Colonic mucosa (tissue), 4 donors: Measurements from ENCODE around the gene SEL1L2. TPM values are rescaled to one million over a fixed set of nuclear protein-coding genes. Genes with fewer than 3 reads are reported as not detected.

Source experiments
- DNase-seq: peaks from one replicate; pipeline ENCODE4 v3.0.0-alpha.2; 2020
- H3K27ac ChIP-seq: fragments of 200-600 bp; one replicate; pipeline ENCODE4 v1.8.0; 2021
- H3K27me3 ChIP-seq: fragments of 200-600 bp; one replicate; pipeline ENCODE4 v1.8.0; 2021
- H3K36me3 ChIP-seq: fragments of 200-600 bp; one replicate; pipeline ENCODE4 v1.8.0; 2021
- H3K4me1 ChIP-seq: fragments of 200-600 bp; one replicate; pipeline ENCODE4 v1.8.0; 2021; ENCODE audit warnings: mild to moderate bottlenecking
- H3K4me3 ChIP-seq: fragments of 200-600 bp; one replicate; pipeline ENCODE4 v1.8.0; 2021
- H3K9ac ChIP-seq, 2 donors: one replicate each; pipeline ENCODE4 v1.7.0; 2013; ENCODE audit warnings: control low read depth in 2 of 2, low read depth in 2 of 2, low read length in 2 of 2
- H3K9me3 ChIP-seq: fragments of 200-600 bp; one replicate; pipeline ENCODE4 v1.8.0; 2021
- intact Hi-C: fragments of 100-400 bp; cut with DNase I; formaldehyde crosslinking; loops from one replicate; pipeline ENCODE4 v1.14.1; 2022
- total RNA-seq, 2 donors: library from RNA; stranded (reverse); fragmentation: NEBNext Ultra II Directional in 1 of 2; extraction: Animal tissue kit (Norgen Biotek cat#: 25700) in 1 of 2; gene quantifications; one replicate each; pipeline ENCODE4 v1.2.1, GENCODE V29; 2021
- TF ChIP-seq, protein P1 (sequence below): fragments of 200-600 bp; IDR thresholded peaks from one replicate; pipeline ENCODE4 v1.8.0; 2022; ENCODE audit warnings: antibody characterized with exemption, mild to moderate bottlenecking
- donor health status: healthy.
- donor health status: DM: no; HTN: no; CAD: no.
- donor health status: DM: no; HTN: no; CAD: no.

The SEL1L2 gene
- total RNA-seq, 2 donors from 2014 or later = not detected

DNA sequence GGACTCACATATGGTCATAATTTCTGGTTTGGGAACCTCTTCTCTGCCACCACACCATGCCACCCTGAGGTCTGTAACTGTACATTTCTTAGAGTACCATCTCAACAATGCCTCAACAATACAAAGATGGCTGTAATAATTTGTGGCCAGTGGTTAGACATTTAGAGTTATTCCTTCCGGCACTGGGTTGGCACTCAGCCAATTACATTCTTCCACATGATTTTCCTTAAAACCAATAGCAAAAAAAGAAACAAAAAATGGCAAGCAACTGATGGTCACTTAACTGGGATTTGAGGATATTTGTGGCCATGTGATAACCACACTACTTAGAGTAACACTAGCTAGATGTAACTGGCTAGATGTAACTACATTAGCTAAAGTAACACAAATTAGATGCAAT is 79.9 kb downstream of the SEL1L2 start:
- Histone ChIP-seq H3K27ac (no peak overlapping the region), H3K27me3 (no peaks in the 10 kb centered on the region), H3K4me3 (no peak overlapping the region), H3K9me3 (no peaks in the 10 kb centered on the region), H3K36me3 (no peaks in the 10 kb centered on the region), H3K9ac (no peak overlapping the region), H3K4me1 (no peaks in the 10 kb centered on the region)
- TF ChIP-seq, protein P1, sequence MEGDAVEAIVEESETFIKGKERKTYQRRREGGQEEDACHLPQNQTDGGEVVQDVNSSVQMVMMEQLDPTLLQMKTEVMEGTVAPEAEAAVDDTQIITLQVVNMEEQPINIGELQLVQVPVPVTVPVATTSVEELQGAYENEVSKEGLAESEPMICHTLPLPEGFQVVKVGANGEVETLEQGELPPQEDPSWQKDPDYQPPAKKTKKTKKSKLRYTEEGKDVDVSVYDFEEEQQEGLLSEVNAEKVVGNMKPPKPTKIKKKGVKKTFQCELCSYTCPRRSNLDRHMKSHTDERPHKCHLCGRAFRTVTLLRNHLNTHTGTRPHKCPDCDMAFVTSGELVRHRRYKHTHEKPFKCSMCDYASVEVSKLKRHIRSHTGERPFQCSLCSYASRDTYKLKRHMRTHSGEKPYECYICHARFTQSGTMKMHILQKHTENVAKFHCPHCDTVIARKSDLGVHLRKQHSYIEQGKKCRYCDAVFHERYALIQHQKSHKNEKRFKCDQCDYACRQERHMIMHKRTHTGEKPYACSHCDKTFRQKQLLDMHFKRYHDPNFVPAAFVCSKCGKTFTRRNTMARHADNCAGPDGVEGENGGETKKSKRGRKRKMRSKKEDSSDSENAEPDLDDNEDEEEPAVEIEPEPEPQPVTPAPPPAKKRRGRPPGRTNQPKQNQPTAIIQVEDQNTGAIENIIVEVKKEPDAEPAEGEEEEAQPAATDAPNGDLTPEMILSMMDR = no peak
- intact Hi-C loops = no loop called here
- no peak for DNase-seq

DNA sequence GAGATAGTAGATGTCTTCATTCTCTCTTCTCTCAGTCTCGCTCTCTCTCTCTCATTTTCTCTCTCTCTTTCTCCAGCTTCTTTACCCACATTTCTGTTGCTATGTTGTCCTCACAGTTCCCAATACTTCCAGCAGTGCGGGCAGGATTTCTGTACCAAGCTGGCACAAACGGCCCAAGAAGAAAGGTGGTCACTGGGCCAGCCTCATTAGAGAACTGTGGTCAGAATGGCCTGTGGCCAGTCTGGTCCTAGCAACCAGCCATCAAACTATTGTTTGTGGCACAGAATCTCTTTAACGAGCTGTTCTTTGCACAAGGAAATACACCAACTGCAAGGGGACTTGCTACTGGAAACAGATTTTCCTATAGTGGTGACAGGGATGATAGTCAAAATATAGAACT is 81.3 kb downstream of the SEL1L2 start:
- Histone ChIP-seq H3K9ac (no peak overlapping the region), H3K4me1 (no peaks in the 10 kb centered on the region), H3K4me3 (no peak overlapping the region), H3K27me3 (no peaks in the 10 kb centered on the region), H3K9me3 (no peaks in the 10 kb centered on the region), H3K27ac (no peak overlapping the region), H3K36me3 (no peaks in the 10 kb centered on the region)
- intact Hi-C loops = no loop called here
- DNase-seq = no peak
- TF ChIP-seq, protein P1 = no peak

DNA sequence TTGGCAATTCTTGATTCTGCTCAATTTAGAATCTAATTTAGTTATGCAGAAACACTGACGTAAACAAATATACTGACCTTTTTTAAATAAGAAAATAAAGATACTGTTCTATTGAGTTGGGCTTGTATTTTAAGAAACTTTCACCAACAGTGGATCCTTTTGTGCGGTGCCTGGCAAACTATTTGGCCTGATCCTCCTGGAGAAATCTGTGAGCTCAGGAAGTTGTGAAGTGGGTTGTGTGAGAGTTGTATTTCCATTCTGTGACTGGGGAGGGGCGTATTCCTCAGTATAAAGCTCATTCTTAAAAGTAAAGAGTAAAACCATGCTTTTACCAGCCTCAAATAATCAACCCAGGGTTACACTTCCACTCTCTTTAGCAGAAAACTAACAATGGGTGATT is 85.6 kb downstream of the SEL1L2 start:
- H3K27me3 ChIP-seq = no peaks in the 10 kb centered on the region
- no peak overlapping the region for H3K4me3 ChIP-seq
- H3K4me1 ChIP-seq = no peaks in the 10 kb centered on the region
- H3K27ac ChIP-seq = no peak overlapping the region
- no peaks in the 10 kb centered on the region for H3K9me3 ChIP-seq
- TF ChIP-seq, protein P1 = no peak
- H3K36me3 ChIP-seq = no peaks in the 10 kb centered on the region
- DNase-seq = no peak
- H3K9ac ChIP-seq = no peak overlapping the region
- intact Hi-C loops = no loop called here

DNA sequence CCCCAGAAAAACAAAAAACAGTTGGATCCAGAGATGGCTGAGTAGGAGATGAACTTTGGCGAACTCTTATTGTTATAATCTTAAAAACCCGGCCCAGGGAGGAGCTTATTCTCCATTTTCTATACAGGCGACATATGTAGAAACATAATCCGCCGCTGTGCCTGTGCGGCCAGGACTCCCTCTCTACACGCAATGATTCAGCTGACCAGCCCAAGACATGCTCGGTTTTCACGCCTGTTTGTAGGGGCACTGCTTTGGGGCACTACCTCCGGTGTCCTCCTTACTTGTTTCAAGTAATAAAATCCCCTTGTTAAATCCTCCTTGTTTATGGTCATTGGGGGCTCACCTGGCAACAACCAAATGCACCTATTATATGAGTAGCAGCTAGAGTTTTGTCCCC is 89.9 kb downstream of the SEL1L2 start:
- H3K27me3 ChIP-seq = no peaks in the 10 kb centered on the region
- no peaks in the 10 kb centered on the region for H3K4me1 ChIP-seq
- no peak overlapping the region for H3K9ac ChIP-seq
- no peak for DNase-seq
- TF ChIP-seq, protein P1 = no peak
- no peaks in the 10 kb centered on the region for H3K36me3 ChIP-seq
- H3K27ac ChIP-seq = no peak overlapping the region
- H3K9me3 ChIP-seq = no peaks in the 10 kb centered on the region
- intact Hi-C loops = no loop called here
- no peak overlapping the region for H3K4me3 ChIP-seq

DNA sequence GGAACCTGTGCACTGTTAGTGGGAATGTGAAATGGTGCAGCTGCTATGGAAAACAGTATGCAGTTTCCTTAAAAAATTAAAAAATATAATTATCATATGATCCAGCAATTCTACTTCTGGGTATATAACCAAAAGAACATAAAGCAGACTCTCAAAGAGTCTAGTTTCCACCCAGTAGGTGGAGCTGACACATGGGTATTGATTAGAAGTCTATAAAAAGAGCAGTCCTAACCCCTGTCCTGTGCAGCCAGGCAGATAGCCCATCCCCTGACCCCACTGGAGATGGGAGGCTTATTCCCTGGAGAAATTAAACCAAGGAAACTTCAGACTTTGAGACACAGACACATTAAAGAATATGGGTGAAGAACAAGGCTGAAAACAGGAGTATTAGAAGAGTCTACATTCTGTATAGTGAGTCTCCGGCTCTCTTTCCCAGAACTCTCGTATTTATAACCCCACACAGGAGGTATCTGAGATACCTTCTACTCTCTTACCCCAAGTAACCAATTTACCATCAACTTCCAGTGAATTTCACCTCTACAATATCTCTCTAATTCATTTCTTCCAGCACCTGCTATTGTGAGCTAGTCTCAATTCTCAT is 92.3 kb downstream of the SEL1L2 start:
- H3K27me3 ChIP-seq = no peaks in the 10 kb centered on the region
- DNase-seq = no peak
- H3K4me3 ChIP-seq = no peak overlapping the region
- TF ChIP-seq, protein P1 = no peak
- no peaks in the 10 kb centered on the region for H3K36me3 ChIP-seq
- H3K9me3 ChIP-seq = no peaks in the 10 kb centered on the region
- intact Hi-C loops = no loop called here
- H3K4me1 ChIP-seq = no peaks in the 10 kb centered on the region
- H3K27ac ChIP-seq = no peak overlapping the region
- H3K9ac ChIP-seq = no peak overlapping the region
